Fibroblast of upper back skin (primary cell): ENCODE results near the gene TRIM28.
"Not testable (repeated sequence)": the region's sequence is repeated elsewhere in the genome, so short reads cannot be mapped to it uniquely, and the experiment has no call there.

Source experiments
- DNase-seq: peaks from one replicate; pipeline ENCODE4 v3.0.0-alpha.2; 2013

Gene TRIM28

DNA sequence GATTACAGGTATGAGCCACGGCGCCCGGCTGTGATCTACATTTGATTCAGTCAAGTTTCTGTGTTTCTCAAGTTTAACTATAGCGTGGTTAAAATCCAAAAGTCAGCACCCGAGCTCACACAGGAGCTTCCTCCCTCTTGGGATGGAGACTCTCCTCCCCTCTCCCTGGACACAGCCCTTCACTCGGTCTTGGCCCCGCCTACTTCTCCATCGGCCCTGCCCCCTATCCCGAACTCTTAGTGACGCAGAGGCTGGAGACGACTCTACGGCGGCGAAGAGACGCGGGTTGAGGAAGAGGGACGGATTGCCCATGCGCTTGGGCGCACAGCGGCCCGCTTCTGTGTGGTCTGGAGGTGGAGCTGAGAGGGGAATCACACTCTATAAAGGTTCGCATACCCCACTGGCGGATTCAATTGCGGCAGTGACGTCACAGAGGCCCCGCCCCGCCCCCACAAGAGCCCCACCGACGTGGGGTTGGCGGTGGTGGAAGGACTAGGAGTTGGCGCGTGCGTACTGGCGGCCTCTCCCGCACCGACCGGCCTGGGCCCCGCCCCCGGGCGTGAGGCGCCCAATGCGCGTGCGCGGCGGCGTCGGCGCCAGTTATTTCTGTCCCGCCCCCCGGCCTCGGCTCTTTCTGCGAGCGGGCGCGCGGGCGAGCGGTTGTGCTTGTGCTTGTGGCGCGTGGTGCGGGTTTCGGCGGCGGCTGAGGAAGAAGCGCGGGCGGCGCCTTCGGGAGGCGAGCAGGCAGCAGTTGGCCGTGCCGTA is at the start of gene TRIM28:
TSS of gene TRIM28 (plus strand) at position 239 of the 765 bp plus-strand sequence. CDS start 694 bp downstream, outside the sequence.
- DNase-seq, result peak; percentile 100

GRCh38 chr19:58497634-58498170 is 46.2 kb upstream of the TRIM28 start:
- DNase-seq, result no peak

GRCh38 chr19:58498316-58499020 is 45.4 kb upstream of the TRIM28 start:
- no peak for DNase-seq

- DNase-seq, result peak; percentile 99
Measured at GRCh38 chr19:58499021-58499927, 44.6 kb upstream of the TRIM28 start.

DNA sequence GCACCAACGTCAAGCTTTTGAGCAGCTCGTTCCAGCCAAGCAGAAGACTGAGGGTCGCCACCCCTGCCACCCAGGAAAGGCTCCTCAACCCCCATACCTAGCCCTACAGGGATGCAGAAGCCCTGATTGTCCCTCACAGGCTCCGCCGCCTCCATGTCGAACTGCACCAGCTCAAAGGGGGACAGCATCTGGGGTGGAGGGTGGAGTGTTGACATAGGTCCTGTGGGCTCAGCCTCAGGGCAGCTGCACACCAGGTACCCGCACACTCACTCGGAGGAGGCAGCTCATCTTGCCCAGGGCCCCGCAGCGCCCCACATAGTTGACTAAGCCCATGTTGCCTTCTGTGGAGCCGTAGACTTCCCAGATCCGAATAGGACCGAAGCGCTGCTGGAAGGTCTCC is 43.6 kb upstream of the TRIM28 start:
- DNase-seq, result no peak

GRCh38 chr19:58507602-58508223 is 36.2 kb upstream of the TRIM28 start:
- not testable (repeated sequence) for DNase-seq

DNA sequence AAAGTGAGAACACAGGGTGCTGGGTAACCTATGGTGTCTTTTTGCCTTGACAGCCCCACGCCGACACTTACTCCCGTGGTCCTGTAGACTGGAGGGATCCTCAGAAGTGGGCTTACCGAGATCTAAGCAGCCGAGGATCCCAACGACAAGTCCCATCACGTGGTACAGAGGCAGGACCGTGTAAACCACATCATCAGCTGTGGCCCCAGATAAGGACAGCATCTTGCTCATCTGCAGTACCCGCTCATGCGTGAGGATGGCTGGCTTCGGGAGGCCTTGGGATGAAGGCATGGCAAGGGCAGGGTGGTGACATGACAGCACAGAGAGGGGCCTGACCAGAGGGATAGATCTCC is 34.2 kb upstream of the TRIM28 start:
- DNase-seq, result no peak

DNA sequence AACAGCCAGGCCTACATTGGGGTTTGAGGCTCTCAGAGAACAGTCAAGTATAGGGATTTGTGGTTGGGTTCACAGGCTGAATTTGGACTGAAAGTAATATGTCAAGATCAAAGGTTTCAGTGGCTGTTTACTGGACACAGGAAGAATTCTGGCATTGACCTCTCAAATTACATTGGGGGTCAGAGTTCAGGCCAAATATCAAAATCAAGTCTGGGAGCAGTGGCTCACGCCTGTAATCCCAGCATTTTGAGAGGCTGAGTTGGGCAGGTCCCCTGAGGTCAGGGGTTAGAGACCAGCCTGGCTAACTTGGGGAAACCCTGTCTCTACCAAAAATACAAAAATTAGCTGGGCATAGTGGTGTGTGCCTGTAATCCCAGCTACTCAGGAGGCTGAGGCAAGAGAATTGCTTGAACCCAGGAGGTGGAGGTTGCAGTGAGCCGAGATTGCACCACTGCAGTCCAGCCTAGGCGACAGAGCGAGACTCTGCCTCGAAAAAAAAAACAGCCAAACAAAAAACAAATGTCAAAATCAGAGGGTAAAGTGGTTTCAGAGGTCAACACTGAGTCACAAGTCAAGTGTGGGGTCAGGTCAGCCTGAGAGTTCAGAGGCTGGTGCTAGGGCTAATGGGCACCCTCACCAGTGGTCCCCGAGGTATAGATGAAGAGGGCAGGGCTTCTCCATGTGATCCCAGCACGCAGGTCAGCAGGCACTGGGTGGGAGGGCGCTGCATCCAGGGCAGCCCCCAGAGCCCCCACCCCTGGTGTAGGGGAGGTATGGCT is 33.6 kb upstream of the TRIM28 start:
- DNase-seq, result no peak

- no peak for DNase-seq
Measured at GRCh38 chr19:58511353-58512208, 32.3 kb upstream of the TRIM28 start, which contains the start of gene SLC27A5. Gene SLC27A5 (minus strand): TSS chr19:58511992. CDS start chr19:58511955, 37 bp downstream.

DNA sequence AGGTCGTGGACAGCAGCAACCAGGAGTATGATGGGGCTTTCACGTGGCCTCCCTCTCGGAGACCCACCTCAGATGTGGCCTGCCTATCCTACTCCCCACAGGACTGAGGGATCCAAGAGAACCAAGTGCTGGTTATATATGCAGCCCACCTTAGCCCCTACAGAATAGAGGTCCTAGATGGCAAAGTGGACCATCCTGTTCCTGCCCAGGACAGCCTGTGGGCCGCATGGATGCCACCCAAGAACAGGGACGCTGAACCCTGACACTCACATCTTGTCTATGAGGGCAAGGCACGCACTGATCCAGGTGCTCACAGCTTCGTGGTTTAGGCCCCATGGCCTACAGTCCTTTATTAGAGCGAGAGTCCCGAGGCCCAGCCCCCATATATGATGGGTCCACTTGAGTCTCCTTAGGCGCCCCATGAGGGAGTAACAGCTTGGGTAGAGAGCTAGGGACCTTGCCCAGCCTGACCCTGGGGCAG is 30.6 kb upstream of the TRIM28 start:
- DNase-seq, result no peak

GRCh38 chr19:58513694-58514563 is 29.9 kb upstream of the TRIM28 start:
- DNase-seq, result peak; percentile 85

GRCh38 chr19:58514564-58515022 is 29.3 kb upstream of the TRIM28 start:
- no peak for DNase-seq

DNA sequence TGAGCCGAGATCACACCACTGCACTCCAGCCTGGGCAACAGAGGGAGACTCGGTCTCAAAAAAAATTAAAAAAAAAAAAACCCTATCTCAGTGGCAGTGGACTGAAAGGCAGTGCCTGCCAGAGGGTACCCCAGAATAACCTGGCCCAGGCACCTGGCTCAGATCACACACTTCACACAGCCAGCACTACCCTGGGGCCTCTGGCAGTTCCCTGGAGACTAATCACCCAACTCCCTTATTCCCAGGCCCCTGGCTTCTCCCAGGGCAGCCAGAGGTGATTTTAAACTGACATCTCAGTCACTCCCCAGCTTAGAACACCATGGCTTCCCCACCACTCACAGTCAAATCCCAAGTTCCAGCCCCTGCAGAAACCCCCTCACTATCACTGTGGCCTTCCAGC is 28.6 kb upstream of the TRIM28 start:
- no peak for DNase-seq

DNA sequence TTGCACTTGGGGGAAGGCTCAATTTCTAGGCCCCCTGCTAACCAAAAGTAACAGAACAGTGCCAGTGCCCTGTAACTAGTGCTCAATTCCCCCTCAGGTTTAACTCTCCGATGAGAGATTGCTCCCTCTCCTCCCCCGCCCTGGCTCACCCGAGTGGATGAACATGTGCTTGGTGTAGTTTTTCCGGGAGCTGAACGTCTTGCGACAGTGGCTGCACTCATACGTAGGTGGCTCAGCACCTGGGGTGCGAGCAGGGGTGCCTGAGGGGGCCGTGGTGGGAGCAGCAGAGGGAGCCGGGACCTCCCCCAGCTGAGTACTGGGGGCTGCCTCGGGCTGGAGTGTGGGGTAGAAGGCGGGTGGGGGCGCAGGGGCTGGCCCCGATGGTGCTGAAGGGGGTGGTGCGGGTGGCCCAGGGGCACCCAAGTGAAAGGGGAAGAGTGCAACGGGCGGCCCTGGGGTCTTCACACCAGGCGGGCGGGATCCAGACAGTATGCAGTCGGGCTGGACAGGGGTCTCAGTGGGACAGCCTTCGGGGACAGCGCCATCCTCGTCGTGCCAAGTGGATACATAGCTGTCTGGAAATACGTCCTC is 27.5 kb upstream of the TRIM28 start:
- DNase-seq, result no peak

DNA sequence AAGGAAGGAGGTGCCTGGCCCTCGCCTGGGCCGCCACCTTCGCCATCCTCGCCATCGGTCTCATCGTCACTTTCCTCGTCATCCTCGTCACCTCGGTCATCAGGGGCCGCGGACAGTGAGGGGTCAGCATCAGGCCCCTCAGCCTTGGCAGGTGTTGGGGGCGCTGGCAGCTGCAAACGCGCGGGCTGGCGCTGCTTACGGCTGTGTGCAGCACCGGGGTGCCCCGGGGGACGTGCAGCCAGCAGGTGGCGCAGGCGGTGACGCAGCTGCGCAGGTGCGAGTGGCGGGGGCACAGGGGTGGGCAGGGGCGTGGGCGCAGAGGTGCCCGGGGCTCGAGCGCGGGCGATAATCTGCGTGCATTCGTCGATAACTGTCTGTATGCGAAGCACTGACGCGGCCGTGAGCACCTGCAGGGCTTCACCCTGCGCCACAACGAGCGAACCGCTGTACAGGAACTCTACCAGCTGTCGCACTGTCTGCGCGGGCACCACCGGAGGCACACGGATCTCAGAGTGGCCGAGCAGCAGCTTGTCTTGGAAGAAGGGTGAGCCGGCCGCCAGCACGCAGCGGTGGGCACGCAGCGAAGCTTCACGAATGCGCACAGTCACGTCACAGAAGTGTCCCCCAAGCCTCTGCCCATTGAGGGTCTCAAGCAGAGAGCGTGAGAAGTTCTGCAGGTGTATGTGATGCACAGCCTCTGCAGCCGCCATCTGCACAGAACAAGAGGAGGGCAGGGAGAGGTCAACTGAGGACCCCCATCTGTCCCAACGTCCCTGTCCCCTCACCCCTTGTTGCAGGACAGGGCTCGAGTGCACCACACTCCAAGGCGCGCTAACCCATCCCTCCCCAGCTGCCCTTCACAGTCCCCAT is 26.7 kb upstream of the TRIM28 start:
- no peak for DNase-seq

GRCh38 chr19:58518256-58519086 is 25.4 kb upstream of the TRIM28 start:
- DNase-seq, result no peak

DNA sequence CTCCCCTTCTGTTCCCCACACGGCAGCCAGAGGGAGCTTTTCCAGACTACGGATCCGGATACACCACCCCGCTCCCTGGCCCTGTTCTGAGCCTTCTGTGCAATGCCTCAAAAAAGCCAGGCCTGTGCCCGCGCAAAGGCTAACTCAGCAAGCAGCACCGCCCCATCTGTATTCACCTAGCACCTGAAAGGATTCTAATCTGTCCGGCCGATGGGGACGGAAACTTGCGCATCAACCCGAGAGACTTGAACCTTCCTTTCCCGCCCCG is 24.8 kb upstream of the TRIM28 start:
- peak; percentile 73 for DNase-seq
